Gastroesophageal sphincter (tissue), 4 donors: ENCODE results near the gene PAGR1. TPM values are rescaled to one million over a fixed set of nuclear protein-coding genes. Genes with fewer than 3 reads are reported as not detected.

Experiments used
- ATAC-seq: fragments of 150-250 bp; one replicate; pipeline ENCODE4 v1.9.1; 2016; ENCODE audit warnings: mild to moderate bottlenecking, moderate library complexity
- H3K27ac ChIP-seq, 4 donors: fragments of 200-600 bp; sonication (generic) in 3 of 4; 1 replicate in 3 of 4; 2 replicates in 1 of 4; pipeline ENCODE4 v1.5.1; 2016 to 2019
- H3K27me3 ChIP-seq: fragments of 200-600 bp; sonication (generic); one replicate; pipeline ENCODE4 v1.5.1; 2019
- H3K36me3 ChIP-seq, 2 donors: fragments of 200-600 bp; sonication (generic); one replicate each; pipeline ENCODE4 v1.5.1; 2019; ENCODE audit warnings: control low read depth in 1 of 2
- H3K4me1 ChIP-seq, 3 donors: fragments of 200-600 bp; sonication (generic); 1 replicate in 2 of 3; 2 replicates in 1 of 3; pipeline ENCODE4 v1.5.1; 2016 to 2019; ENCODE audit warnings: control low read depth in 2 of 3
- H3K4me3 ChIP-seq, 2 donors: fragments of 200-600 bp; sonication (generic); one replicate each; pipeline ENCODE4 v1.5.1; 2019; ENCODE audit warnings: mild to moderate bottlenecking in 1 of 2, moderate library complexity in 1 of 2
- H3K9me3 ChIP-seq, 3 donors: fragments of 200-600 bp; sonication (generic); one replicate each; pipeline ENCODE4 v1.5.1; 2017 to 2019; ENCODE audit warnings: control low read depth in 2 of 3
- CTCF ChIP-seq, 4 experiments: fragments of 200-600 bp in 2 of 4; fragments of 450-650 bp in 2 of 4; sonication (generic) in 1 of 4; IDR thresholded peaks; one replicate each; pipeline ENCODE4 v1.5.1; 2017 to 2019; ENCODE audit warnings: antibody characterized with exemption in 4 of 4, mild to moderate bottlenecking in 2 of 4, moderate library complexity in 2 of 4
- EP300 ChIP-seq: sonication (generic); formaldehyde crosslinking; IDR thresholded peaks from one replicate; pipeline ENCODE4 v1.6.1; 2017; ENCODE audit warnings: antibody characterized with exemption, mild to moderate bottlenecking
- POLR2A ChIP-seq, 2 donors: fragments of 450-650 bp; IDR thresholded peaks; one replicate each; pipeline ENCODE4 v1.6.1; 2017; ENCODE audit warnings: antibody characterized with exemption in 2 of 2, mild to moderate bottlenecking in 2 of 2, moderate library complexity in 1 of 2
- POLR2AphosphoS5 ChIP-seq: sonication (generic); formaldehyde crosslinking; IDR thresholded peaks from one replicate; pipeline ENCODE4 v1.6.1; 2017; ENCODE audit warnings: antibody characterized with exemption
- WGBS, 2 donors: methylation state at CpG; one replicate each; pipeline ENCODE4 v1.1.5; 2018; ENCODE audit warnings: low coverage in 1 of 2; 5-methylcytosine and 5-hydroxymethylcytosine counted together
- total RNA-seq, 4 donors: library from RNA; depleted of rRNA; stranded (reverse); fragments of >200 nt; gene quantifications; one replicate each; pipeline ENCODE4 v1.1.0, GENCODE V29; 2016

Gene PAGR1
- total RNA-seq, 4 donors from 2014 or later = 19.3 to 29.6 (median 20.2) TPM

GRCh38 chr16:29816694-29817441 lies 916 bp downstream of the PAGR1 start:
- Histone ChIP-seq H3K9me3 (no peaks in the 10 kb centered on the region), H3K4me3 (peak overlapping the region; percentile 58 to 84), H3K36me3 (peaks cover 0 to 20% of the 10 kb centered on the region in 2 donors), H3K27ac (peak overlapping the region; percentile 84 to 98 (median 98)), H3K4me1 (peaks cover 2 to 86% (median 51%) of the 10 kb centered on the region in 3 donors), H3K27me3 (no peaks in the 10 kb centered on the region)
- 6 to 9% methylated on average over 3 to 14 of the region's 37 CpGs for WGBS, 2 donors
- ATAC-seq = peak; percentile 44
- no peak for TF ChIP-seq EP300
- TF ChIP-seq POLR2AphosphoS5 = peak; percentile 39
- peak; percentile 2 to 49 for TF ChIP-seq POLR2A (IDR thresholded peaks at IDR 0.05)

GRCh38 chr16:29818082-29818481 lies 2.1 kb downstream of the PAGR1 start:
- H3K27ac ChIP-seq = no peak overlapping the region
- no peaks in the 10 kb centered on the region for H3K27me3 ChIP-seq
- no peak for TF ChIP-seq POLR2A (IDR thresholded peaks at IDR 0.05)
- no peak for TF ChIP-seq CTCF (IDR thresholded peaks at IDR 0.05)
- no peak for TF ChIP-seq EP300
- TF ChIP-seq POLR2AphosphoS5 = no peak

GRCh38 chr16:29819506-29819905 lies 3.6 kb downstream of the PAGR1 start:
- H3K9me3 ChIP-seq = no peaks in the 10 kb centered on the region
- ATAC-seq = no peak
- H3K36me3 ChIP-seq = peaks cover 0 to 20% of the 10 kb centered on the region in 2 donors
- H3K4me1 ChIP-seq = peaks cover 2 to 86% (median 57%) of the 10 kb centered on the region in 3 donors
- 20 to 54% methylated on average over 2 of the region's 15 CpGs for WGBS, 2 donors
- no peak overlapping the region for H3K4me3 ChIP-seq
- peak overlapping the region in 3 of 4 donors; percentile 86 to 91 (median 87) for H3K27ac ChIP-seq
- H3K27me3 ChIP-seq = no peaks in the 10 kb centered on the region
- TF ChIP-seq POLR2A (IDR thresholded peaks at IDR 0.05) = no peak
- TF ChIP-seq EP300 = no peak
- TF ChIP-seq CTCF (IDR thresholded peaks at IDR 0.05) = no peak
- no peak for TF ChIP-seq POLR2AphosphoS5

More at GRCh38 chr16:29818082-29818481, 2.1 kb downstream of the PAGR1 start:
- peaks cover 0 to 20% of the 10 kb centered on the region in 2 donors for H3K36me3 ChIP-seq
- H3K4me1 ChIP-seq = peaks cover 2 to 86% (median 57%) of the 10 kb centered on the region in 3 donors
- no peak for ATAC-seq
- no peaks in the 10 kb centered on the region for H3K9me3 ChIP-seq
- WGBS, 2 donors = 80 to 92% methylated on average over 4 of the region's 4 CpGs
- H3K4me3 ChIP-seq = no peak overlapping the region

- H3K36me3 ChIP-seq = peaks cover 0 to 20% of the 10 kb centered on the region in 2 donors
- no peaks in the 10 kb centered on the region for H3K9me3 ChIP-seq
- H3K4me3 ChIP-seq = peak within 1 kb of the TSS; percentile 67 to 82
- peaks cover 0 to 86% (median 56%) of the 10 kb centered on the region in 3 donors for H3K4me1 ChIP-seq
- no peaks in the 10 kb centered on the region for H3K27me3 ChIP-seq
- no CpG with 5 or more reads among the region's 4 CpGs for WGBS, 2 donors
- TF ChIP-seq POLR2AphosphoS5 (peak; percentile 88), CTCF (IDR thresholded peaks at IDR 0.05) (no peak)
- ATAC-seq = peak; percentile 9
- peak within 1 kb of the TSS; percentile 64 to 91 (median 86) for H3K27ac ChIP-seq
These were observed 4.3 kb downstream of the PAGR1 start, which contains the start of gene MVP for GRCh38 chr16:29820271-29820701. Gene MVP (plus strand): TSS chr16:29820462. CDS start chr16:29830550, 10,088 bp downstream.

- Histone ChIP-seq H3K27me3 (no peaks in the 10 kb centered on the region), H3K36me3 (peaks cover 0 to 20% of the 10 kb centered on the region in 2 donors), H3K4me3 (peak overlapping the region; percentile 67 to 82), H3K4me1 (peaks cover 0 to 92% (median 61%) of the 10 kb centered on the region in 3 donors), H3K9me3 (no peaks in the 10 kb centered on the region), H3K27ac (peak overlapping the region; percentile 64 to 91 (median 86))
- no peak for ATAC-seq
- WGBS, 2 donors = 39 to 43% methylated on average over 3 to 4 of the region's 11 CpGs
- TF ChIP-seq POLR2AphosphoS5 = no peak
- peak in 1 of 2 donors; percentile 12 for TF ChIP-seq POLR2A (IDR thresholded peaks at IDR 0.05)
These were observed 5.0 kb downstream of the PAGR1 start for GRCh38 chr16:29820730-29821642.
